Glomerular visceral epithelial cell (primary cell): ENCODE data around the gene GYS1.
A peak's percentile ranks its signal among the peaks of the same experiment; 100 is the strongest.
"Not testable (repeated sequence)": the region's sequence is repeated elsewhere in the genome, so short reads cannot be mapped to it uniquely, and the experiment has no call there.

Source experiments
- DNase-seq: peaks from one replicate; pipeline ENCODE4 v3.0.0-alpha.2; 2016; ENCODE audit errors: extremely low spot score

The GYS1 gene

GRCh38 chr19:48993175-48994034 lies at the start of gene GYS1, which contains the start of gene RUVBL2:
Gene GYS1, minus strand, starts transcription at chr19:48993309. Its CDS starts 197 bp downstream, at chr19:48993112.
Gene RUVBL2, plus strand, starts transcription at chr19:48993887. Its CDS starts 25 bp downstream, at chr19:48993912.
- peak; percentile 100 for DNase-seq

- DNase-seq, result not testable (repeated sequence)
Observed at GRCh38 chr19:49042666-49043065, 49.6 kb upstream of the GYS1 start.

- DNase-seq, result peak; percentile 72
Observed at GRCh38 chr19:49042177-49042576, 49.1 kb upstream of the GYS1 start.

GRCh38 chr19:49039736-49040135 lies 46.6 kb upstream of the GYS1 start:
- DNase-seq, result not testable (repeated sequence)

GRCh38 chr19:49038557-49039276 lies 45.6 kb upstream of the GYS1 start:
- peak; percentile 84 for DNase-seq

GRCh38 chr19:49038111-49038510 lies 45.0 kb upstream of the GYS1 start:
- DNase-seq, result not testable (repeated sequence)

- not testable (repeated sequence) for DNase-seq
Observed at GRCh38 chr19:49036815-49037214, 43.7 kb upstream of the GYS1 start, which contains the start of gene CGB1. Gene CGB1, minus strand, starts transcription at chr19:49036895. Its CDS starts 184 bp downstream, at chr19:49036711.

- DNase-seq, result not testable (repeated sequence)
Observed at GRCh38 chr19:49031642-49032301, 38.7 kb upstream of the GYS1 start, which contains the start of gene CGB2. Gene CGB2, plus strand, starts transcription at chr19:49031890. Its CDS starts 206 bp downstream, at chr19:49032096.

- DNase-seq, result not testable (repeated sequence)
Observed at GRCh38 chr19:49030323-49030722, 37.2 kb upstream of the GYS1 start.

GRCh38 chr19:49029749-49030148 lies 36.6 kb upstream of the GYS1 start:
- peak; percentile 70 for DNase-seq

- DNase-seq, result not testable (repeated sequence)
Observed at GRCh38 chr19:49028686-49029085, 35.6 kb upstream of the GYS1 start.

GRCh38 chr19:49025599-49025998 lies 32.5 kb upstream of the GYS1 start:
- peak; percentile 47 for DNase-seq

GRCh38 chr19:49025088-49025487 lies 32.0 kb upstream of the GYS1 start:
- not testable (repeated sequence) for DNase-seq

GRCh38 chr19:49024233-49024632 lies 31.1 kb upstream of the GYS1 start, which contains the start of gene CGB3:
Gene CGB3, minus strand, starts transcription at chr19:49024333. Its CDS starts 362 bp downstream, at chr19:49023971.
- not testable (repeated sequence) for DNase-seq

GRCh38 chr19:49022116-49022515 lies 29.0 kb upstream of the GYS1 start:
- DNase-seq, result no peak

GRCh38 chr19:49020931-49021895 lies 28.1 kb upstream of the GYS1 start:
- peak; percentile 83 for DNase-seq

- peak; percentile 22 for DNase-seq
Observed at GRCh38 chr19:49020342-49020741, 27.2 kb upstream of the GYS1 start.

- peak; percentile 79 for DNase-seq
Observed at GRCh38 chr19:49019242-49019932, 26.3 kb upstream of the GYS1 start.

GRCh38 chr19:49018388-49019241 lies 25.5 kb upstream of the GYS1 start:
- peak; percentile 44 for DNase-seq
